NCI-H1105 treated with DMSO at 0.1 percent for 48 hours (cell line): Measurements from ENCODE around the gene MAP7D1.
"Not testable (repeated sequence)": the region's sequence is repeated elsewhere in the genome, so short reads cannot be mapped to it uniquely, and the experiment has no call there.

ENCODE experiments used
- DNase-seq: peaks from one replicate; lab custom pipeline; 2025; lab: John Stamatoyannopoulos, UW

The MAP7D1 gene

DNA sequence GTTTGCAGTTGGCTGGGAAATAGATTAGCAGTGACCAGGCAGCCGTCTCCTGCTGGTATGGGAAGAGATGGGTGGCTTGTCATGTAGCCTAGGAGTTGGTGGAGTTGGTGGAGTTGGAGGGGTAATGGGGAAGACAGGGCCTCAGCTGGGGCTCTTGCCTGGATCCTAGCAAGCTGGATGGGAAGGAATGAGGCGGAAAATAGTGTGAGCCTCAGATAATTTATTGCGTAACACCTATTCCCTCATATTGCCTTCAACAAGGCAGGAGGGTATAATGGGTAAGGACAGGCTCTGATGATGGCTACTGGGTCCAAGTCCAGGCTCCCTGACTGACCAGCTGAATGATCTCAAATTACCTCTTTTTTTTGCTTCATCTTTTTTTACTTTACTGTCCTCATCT is 12.6 kb downstream of the MAP7D1 start:
- no peak for DNase-seq

- no peak for DNase-seq
Measured at GRCh38 chr1:36170643-36171412, 14.9 kb downstream of the MAP7D1 start.

DNA sequence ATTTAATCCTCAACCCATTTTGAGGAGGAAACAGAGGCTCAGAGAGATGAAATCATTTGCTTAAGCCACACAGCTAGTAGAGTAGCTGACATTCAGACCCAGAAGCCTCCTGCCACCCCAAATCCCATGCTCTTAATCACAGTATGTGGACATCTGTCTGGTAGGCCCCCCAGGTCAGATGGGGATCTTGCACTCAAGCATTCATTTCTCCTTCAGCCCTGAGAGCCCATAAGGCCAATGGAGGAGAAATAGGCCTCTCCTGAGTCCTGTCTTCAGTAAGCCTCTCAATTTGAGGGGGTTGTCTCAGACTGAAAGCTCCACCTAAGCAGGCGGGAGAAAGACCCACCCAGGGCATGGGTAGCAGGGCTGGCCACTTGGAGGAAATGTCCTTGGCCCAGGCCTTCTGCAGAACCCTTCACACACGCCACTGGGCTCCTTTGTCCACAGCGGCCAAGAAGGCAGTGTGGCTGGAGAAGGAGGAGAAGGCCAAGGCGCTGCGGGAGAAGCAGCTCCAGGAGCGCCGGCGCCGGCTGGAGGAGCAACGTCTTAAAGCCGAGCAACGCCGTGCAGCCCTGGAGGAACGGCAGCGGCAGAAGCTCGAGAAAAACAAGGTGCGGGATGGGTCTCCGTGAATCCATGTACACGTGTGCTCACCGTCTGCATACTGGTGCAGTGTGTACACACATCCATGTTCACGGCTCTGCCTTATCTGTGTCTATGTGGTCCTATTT is 16.2 kb downstream of the MAP7D1 start:
- DNase-seq, result no peak

- no peak for DNase-seq
Measured at GRCh38 chr1:36172983-36173382, 17.0 kb downstream of the MAP7D1 start.

DNA sequence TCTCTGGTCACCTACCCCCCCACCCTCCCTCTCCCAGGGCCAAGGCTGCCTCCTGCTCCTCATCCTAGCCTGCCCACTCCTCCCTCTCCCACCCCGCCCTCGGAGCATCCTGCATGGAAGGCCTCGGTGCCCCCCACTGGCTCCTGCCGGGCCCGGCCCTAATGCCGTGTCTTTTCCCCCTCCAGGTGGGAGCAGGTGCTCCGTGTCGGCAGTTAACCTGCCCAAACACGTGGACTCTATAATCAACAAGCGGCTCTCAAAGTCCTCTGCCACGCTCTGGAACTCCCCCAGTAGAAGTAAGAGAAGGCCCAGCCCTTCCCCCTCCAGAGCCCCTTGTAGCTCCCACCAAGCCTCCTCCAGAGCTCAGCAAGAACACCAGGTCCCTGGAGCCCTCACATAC is 18.8 kb downstream of the MAP7D1 start:
- peak; percentile 70 for DNase-seq

GRCh38 chr1:36175137-36176095 is 19.5 kb downstream of the MAP7D1 start:
- DNase-seq, result peak; percentile 67

DNA sequence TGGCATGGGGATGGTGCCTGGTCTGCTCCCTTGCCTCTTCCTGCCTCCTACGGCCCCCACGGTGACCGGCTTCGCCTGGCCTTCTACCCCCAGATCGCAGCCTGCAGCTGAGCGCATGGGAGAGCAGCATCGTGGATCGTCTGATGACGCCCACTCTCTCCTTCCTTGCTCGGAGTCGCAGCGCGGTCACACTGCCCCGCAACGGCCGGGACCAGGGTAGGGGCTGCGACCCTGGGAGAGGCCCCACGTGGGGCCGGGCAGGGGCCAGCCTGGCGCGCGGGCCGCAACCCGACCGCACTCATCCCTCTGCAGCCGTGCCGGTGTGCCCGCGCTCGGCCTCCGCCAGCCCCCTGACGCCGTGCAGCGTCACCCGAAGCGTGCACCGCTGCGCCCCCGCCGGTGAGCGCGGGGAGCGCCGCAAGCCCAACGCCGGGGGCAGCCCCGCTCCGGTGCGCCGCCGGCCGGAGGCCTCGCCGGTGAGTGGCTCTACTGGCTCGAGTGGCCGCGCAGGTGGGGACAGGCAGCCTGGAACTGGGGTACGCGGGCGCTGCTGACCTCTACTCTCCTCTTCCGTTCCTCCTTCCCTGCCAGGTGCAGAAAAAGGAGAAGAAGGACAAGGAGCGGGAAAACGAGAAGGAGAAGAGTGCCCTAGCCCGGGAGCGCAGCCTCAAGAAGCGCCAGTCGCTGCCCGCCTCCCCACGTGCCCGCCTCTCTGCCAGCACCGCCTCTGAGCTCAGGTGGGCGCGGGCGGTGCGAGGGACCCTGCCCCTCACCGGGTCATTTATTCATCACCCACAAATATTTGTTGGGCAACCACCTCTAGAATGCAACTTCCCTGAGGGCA is 20.4 kb downstream of the MAP7D1 start:
- no peak for DNase-seq

DNA sequence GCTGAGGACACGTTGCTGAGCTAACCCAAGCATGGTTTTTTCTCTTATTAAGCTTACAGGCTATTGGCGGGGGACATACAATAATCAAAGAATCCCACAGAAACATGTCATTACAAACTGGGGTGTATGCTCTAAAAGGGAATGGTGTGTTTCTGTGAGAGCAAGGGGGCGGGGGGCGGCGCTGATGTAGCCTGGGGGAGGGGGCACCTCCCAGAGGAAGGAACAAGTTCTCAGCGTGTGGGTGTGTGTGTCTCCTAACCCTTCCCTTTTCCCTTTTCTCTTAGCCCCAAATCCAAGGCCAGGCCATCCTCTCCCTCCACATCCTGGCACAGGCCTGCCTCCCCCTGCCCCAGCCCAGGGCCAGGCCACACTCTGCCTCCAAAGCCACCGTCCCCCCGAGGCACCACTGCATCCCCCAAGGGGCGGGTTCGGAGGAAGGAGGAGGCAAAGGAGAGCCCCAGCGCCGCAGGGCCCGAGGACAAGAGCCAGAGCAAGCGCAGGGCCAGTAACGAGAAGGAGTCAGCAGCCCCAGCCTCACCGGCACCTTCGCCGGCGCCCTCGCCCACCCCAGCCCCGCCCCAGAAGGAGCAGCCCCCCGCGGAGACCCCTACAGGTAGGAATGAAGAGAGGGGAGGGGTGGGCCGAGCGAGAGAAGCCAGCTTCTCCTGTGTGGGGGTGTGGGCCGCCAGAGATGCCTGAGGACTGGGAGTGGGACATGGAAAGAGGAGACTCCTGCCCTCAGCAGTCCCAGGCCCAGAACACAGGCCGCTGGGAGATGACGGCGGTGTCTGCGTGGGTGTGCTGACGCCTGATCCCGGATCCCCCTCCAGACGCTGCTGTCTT is 21.9 kb downstream of the MAP7D1 start:
- no peak for DNase-seq

DNA sequence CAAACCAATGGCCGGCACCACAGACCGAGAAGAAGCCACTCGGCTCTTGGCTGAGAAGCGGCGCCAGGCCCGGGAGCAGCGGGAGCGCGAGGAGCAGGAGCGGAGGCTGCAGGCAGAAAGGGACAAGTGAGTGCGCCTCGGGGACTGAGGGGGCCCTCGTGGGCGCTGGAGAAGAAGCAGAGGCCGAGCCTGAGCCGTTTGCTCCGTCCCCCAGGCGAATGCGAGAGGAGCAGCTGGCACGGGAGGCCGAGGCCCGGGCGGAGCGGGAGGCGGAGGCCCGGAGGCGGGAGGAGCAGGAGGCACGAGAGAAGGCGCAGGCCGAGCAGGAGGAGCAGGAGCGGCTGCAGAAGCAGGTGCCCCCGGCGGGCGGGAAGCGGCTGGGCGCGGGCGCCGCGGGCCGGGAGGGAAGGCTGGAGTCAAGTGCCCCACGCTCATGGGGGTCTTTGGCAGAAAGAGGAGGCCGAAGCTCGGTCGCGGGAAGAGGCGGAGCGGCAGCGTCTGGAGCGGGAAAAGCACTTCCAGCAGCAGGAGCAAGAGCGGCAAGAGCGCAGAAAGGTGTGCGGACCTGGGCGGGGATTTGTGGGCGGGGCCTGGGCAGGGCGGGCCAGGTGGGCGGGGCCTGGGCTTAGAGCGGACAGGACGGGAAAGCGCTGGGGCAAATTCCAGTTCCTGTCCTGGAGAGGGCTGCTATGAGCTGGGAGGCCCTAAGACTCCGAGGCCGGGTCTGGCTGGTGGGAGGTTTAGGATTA is 22.7 kb downstream of the MAP7D1 start:
- DNase-seq, result no peak

- no peak for DNase-seq
Measured at GRCh38 chr1:36179220-36179600, 23.2 kb downstream of the MAP7D1 start.

DNA sequence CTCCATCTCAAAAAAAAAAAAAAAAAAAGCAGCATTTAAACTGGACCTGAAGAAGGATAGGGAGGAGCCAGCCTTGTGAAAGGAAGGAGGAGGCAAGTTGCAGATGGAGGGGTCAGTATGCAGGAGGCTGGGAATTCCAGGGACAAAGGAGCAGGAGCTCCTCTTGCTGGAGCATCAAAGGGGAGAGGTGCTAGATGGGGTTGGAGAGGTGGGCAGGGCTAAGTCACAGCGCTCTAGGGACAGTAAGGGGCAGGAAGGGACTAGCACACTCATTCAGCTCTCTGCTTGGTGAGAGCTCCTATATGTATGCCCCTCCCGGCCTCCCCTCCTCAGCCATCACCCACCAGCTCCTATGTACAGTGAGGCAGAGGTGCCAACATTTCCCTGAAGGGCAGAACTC is 26.8 kb downstream of the MAP7D1 start:
- peak; percentile 46 for DNase-seq

GRCh38 chr1:36183309-36183856 is 27.4 kb downstream of the MAP7D1 start:
- DNase-seq, result no peak

DNA sequence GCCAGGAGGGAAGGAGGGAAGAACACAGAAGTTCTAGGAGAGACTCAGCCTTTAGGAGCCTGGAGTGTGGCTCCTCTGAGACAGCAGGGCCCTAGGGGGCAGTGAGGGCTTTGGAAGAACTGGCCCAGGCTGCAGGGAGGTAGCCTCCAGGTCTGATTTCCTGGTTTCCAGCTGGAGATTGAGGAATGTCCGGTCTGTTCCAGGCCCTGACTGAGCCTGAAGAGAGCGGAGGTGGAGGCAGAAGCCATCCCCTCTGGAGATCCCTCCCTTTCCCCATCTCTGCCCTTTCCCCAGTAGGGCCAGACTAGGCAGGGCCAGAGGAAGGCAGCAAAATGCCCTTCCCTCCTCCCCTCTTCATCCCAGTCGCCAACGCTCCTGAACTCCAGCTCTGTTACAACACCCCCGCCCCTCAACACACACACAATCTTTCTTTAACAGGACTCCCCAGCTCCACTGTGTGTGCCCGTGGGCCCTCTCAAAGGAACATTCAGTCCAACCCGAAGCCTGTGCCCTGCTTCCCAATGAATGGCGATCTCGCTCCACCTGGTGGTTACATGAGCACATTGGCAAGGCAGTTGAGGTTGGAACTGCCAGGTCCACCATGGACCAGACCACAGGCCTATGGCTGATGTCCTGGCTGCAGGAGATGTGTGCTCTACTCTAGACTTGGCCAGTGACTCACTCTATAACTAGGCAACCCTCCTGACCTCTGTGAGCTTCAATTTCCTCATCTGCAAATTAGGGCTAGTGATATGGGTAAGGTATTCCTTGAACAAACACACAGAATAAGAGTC is 32.0 kb downstream of the MAP7D1 start:
- DNase-seq, result peak; percentile 78

DNA sequence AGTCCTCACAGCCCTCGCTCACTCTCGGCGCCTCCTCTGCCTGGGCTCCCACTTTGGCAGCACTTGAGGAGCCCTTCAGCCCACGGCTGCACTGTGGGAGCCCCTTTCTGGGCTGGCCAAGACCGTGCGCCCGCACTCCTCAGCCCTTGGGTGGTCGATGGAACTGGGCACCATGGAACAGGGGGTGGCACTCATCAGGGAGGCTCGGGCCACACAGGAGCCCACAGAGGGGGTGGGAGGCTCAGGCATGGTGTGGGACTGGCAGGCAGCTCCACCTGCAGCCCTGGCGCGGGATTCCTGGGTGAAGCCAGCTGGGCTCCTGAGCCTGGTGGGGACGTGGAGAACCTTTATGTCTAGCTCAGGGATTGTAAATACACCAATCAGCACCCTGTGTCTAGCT is 40.8 kb downstream of the MAP7D1 start:
- not testable (repeated sequence) for DNase-seq

DNA sequence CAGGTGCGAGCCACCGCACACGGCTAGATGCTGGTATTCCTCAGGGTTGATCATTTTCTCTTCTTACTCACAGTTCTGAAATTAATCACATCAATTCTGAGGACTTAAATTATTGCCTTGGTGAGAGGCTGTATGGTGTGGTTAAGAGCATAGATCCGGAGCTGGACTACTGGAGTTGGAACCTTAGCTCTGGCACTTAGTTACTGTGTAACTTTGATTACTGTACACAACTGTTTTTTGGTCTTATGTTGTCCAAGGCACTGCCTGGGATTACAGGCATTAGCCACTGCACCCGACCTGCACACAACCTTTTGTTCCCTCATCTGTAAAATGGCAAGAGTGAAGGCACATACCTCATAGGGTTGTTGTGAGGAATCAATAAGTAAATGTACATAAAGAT is 42.7 kb downstream of the MAP7D1 start:
- no peak for DNase-seq

DNA sequence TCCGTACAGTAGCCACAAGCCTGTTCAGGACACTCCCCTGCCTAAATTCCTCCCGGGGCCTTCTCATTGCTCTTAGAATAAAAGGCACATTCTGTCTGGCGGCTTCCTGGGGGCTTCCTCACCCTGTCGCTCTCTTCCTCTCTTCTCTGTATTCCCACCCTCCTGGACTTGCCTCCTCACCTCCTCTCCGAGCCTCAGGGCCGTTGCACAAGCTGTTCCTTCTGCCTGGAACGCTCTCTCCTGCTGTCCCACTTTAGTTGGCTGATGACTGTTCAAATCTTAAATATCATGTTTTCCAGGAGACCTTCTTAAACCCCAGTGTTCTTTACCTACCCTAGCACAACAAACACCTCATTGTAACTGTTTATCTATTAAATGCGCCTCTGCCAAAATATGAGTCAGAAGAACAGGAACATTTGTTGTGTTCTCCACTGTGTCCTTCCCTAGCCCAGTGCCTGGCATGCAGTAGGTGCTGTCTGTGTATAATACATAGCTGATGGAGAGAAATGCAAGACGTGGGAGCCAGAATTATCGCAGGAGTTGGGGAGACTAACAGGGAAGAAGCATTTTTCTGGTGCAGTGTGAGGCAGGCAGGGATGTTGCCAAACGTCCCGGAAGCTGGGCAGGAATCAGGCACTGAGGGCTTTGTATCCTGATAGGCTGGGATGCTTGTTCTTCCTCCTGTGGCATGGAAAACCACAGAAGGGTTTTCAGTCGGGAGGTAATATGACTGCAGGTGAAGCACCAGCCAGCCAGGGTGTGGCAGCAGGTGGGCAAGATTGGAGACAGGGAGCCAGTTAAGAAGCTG is 44.2 kb downstream of the MAP7D1 start:
- DNase-seq, result no peak

- no peak for DNase-seq
Measured at GRCh38 chr1:36203027-36203553, 47.1 kb downstream of the MAP7D1 start.
